Heart right ventricle (tissue), 16 donors: ENCODE data around the gene OCA2. TPM values are rescaled to one million over a fixed set of nuclear protein-coding genes. Genes with fewer than 3 reads are reported as not detected.

Experiments
- ATAC-seq, 8 donors: fragments of 200-7000 bp; cut with Tn5 transposase; one replicate each; pipeline ENCODE4 v1.9.1; 2020; ENCODE audit warnings: mild to moderate bottlenecking in 8 of 8, moderate library complexity in 8 of 8, moderate number of reproducible peaks in 1 of 8
- DNase-seq, 2 donors: peaks; one replicate each; pipeline ENCODE4 v3.0.0-alpha.2; 2020
- H3K27ac ChIP-seq, 10 donors: fragments of 200-600 bp; sonication (generic) in 2 of 10; one replicate each; pipeline versions ENCODE4 v1.5.0 to v1.8.0; 2020 to 2022; ENCODE audit warnings: mild to moderate bottlenecking in 3 of 10
- H3K27me3 ChIP-seq, 7 donors: fragments of 200-600 bp; one replicate each; pipeline ENCODE4 v1.8.0; 2021 to 2022; ENCODE audit warnings: mild to moderate bottlenecking in 2 of 7
- H3K36me3 ChIP-seq, 9 donors: fragments of 200-600 bp; sonication (generic) in 1 of 9; one replicate each; pipeline versions ENCODE4 v1.5.0 to v1.8.0; 2020 to 2022; ENCODE audit warnings: mild to moderate bottlenecking in 2 of 9
- H3K4me1 ChIP-seq, 9 donors: fragments of 200-600 bp; sonication (generic) in 1 of 9; one replicate each; pipeline versions ENCODE4 v1.5.0 to v1.8.0; 2020 to 2022; ENCODE audit warnings: mild to moderate bottlenecking in 4 of 9
- H3K4me3 ChIP-seq, 10 donors: fragments of 200-600 bp; sonication (generic) in 2 of 10; one replicate each; pipeline versions ENCODE4 v1.5.0 to v1.8.0; 2020 to 2022; ENCODE audit warnings: mild to moderate bottlenecking in 7 of 10, moderate library complexity in 2 of 10
- H3K9me3 ChIP-seq, 11 donors: fragments of 200-600 bp in 10 of 11; sonication (generic) in 2 of 11; one replicate each; pipeline versions ENCODE4 v1.5.0 to v1.8.0; 2013 to 2022; ENCODE audit warnings: mild to moderate bottlenecking in 2 of 11, control low read depth in 1 of 11, moderate library complexity in 1 of 11
- WGBS, 2 donors: extraction: QIAGEN DNeasy Blood & Tissue Kit; methylation state at CpG; one replicate each; pipeline ENCODE4 v1.1.7; 2013; ENCODE audit warnings: inconsistent platforms in 1 of 2; 5-methylcytosine and 5-hydroxymethylcytosine counted together
- intact Hi-C, 10 donors: fragments of 100-400 bp; cut with DNase I; formaldehyde crosslinking; loops; one replicate each; pipeline versions ENCODE4 v1.11.1 to v1.14.2; 2022
- polyA plus RNA-seq, 2 donors: library from polyadenylated mRNA; stranded (reverse); fragments of 200-250 nt; gene quantifications; one replicate each; pipeline ENCODE4 v1.2.3, GENCODE V29; 2013
- total RNA-seq, 10 donors: library from RNA; stranded (reverse); fragmentation: NEBNext Ultra II Directional in 3 of 10; extraction: Animal tissue kit (Norgen Biotek cat#: 25700) in 3 of 10; gene quantifications; one replicate each; pipeline versions ENCODE4 v1.2.1 to v1.2.4, GENCODE V29; 2021 to 2023
- TF ChIP-seq, protein P1 (sequence below), 9 donors: fragments of 200-600 bp; sonication (generic) in 2 of 9; IDR thresholded peaks; one replicate each; pipeline versions ENCODE4 v1.5.0 to v1.8.0; 2021 to 2022; ENCODE audit warnings: antibody characterized with exemption in 9 of 9, mild to moderate bottlenecking in 5 of 9, moderate library complexity in 1 of 9
- donor health status: Arrhythmogenic right ventricular cardiomyopathy.
- donor health status: ischemic (EF 13 %, LVEDD 7.1; RV severe dilation, severe dysfunction).
- donor health status: healthy with polysubstance abuse.
- donor health status: DM: no; HTN: yes; CAD: no.
- donor health status: DM: no; HTN: no; CAD: no.
- donor health status: ischemic (EF 25% LVEDD 6.9; RV normal size, moderate dysfunction).
- donor health status: ischemic (EF 25% LVEDD 5.7; RV mildly dilated, moderate dysfunction).
- donor health status: healthy.
- donor health status: DM: yes; HTN: yes; CAD: no.
- donor health status: Ischemic cardiomyopathy.
- donor health status: ischemic (EF 35%, LVEDD 5.7; RV mildly dilated, moderate dysfunction).
- donor health status: nonischemic (EF 11% LVEDD 7.7; RV severe dilation, severe dysfunction).
- donor health status: DM: yes; HTN: yes; CAD: no.
- donor health status: PGD.
- donor health status: ischemic (EF 29% LVEDD 5.4; RV normal size, mild dysfunction).
- donor health status: nonischemic (EF 23%, LVEDD 6.1; RV moderate dilation, normal function).

The OCA2 gene
- total and polyA plus RNA-seq, 12 donors: 0.04 to 0.32 (median 0.17) TPM; not detected in 6

DNA sequence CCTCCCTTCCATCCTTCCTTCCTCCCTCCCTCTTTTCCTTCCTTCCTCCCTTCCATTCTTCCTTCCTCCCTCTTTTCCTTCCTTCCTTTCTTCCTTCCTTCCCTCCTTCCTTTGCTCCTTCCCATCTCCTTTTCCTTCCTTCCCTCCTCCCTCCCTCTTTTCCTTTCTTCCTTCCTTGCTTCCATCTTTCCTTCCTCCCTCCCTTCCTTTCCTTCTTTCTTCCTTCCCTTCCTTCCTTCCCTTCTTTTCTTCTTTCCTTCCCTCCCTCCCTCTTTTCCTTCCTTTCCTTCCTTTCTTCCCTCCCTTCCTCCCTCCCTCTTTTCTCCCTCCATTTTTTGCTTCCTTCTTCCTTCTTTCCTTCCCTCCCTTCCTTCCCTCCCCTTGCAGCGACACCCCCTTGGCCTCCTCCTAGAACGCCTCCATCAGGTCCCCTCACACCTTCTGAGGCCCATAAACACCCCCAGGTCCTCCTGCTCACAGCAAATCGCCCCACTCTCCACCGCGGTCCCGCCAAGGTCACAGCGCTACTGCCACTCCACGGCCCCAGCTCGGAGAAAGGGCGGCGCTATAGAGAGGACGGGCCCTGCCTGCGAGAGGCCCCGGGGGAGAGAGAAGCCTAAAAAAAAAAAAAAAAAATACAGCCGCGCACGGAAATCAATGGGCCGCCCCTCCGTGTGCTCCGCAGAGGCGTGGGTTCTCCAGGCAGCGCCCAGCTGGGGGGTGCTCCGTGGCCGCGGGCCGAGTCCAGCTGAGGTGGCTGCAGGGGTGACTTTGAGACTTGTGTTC lies 328.2 kb downstream of the OCA2 start:
- Histone ChIP-seq H3K4me3 (no peak overlapping the region), H3K27me3 (no peaks in the 10 kb centered on the region), H3K36me3 (no peaks in the 10 kb centered on the region), H3K4me1 (no peaks in the 10 kb centered on the region), H3K27ac (no peak overlapping the region), H3K9me3 (peaks cover 0 to 50% (median 0%) of the 10 kb centered on the region in 11 donors)
- TF ChIP-seq, protein P1, sequence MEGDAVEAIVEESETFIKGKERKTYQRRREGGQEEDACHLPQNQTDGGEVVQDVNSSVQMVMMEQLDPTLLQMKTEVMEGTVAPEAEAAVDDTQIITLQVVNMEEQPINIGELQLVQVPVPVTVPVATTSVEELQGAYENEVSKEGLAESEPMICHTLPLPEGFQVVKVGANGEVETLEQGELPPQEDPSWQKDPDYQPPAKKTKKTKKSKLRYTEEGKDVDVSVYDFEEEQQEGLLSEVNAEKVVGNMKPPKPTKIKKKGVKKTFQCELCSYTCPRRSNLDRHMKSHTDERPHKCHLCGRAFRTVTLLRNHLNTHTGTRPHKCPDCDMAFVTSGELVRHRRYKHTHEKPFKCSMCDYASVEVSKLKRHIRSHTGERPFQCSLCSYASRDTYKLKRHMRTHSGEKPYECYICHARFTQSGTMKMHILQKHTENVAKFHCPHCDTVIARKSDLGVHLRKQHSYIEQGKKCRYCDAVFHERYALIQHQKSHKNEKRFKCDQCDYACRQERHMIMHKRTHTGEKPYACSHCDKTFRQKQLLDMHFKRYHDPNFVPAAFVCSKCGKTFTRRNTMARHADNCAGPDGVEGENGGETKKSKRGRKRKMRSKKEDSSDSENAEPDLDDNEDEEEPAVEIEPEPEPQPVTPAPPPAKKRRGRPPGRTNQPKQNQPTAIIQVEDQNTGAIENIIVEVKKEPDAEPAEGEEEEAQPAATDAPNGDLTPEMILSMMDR (IDR thresholded peaks at IDR 0.05): no peak
- WGBS, 2 donors: 96% methylated on average over 26 of the region's 26 CpGs
- DNase-seq: no peak
- intact Hi-C loops: no loop called here
- no peak for ATAC-seq

GRCh38 chr15:27770086-27770607 lies 329.0 kb downstream of the OCA2 start:
- peaks cover 0 to 50% (median 0%) of the 10 kb centered on the region in 11 donors for H3K9me3 ChIP-seq
- TF ChIP-seq, protein P1 (IDR thresholded peaks at IDR 0.05): no peak
- 87 to 94% methylated on average over 40 to 48 of the region's 48 CpGs for WGBS, 2 donors
- no peaks in the 10 kb centered on the region for H3K4me1 ChIP-seq
- no peak for ATAC-seq
- intact Hi-C loops: no loop called here
- H3K4me3 ChIP-seq: no peak overlapping the region
- H3K27me3 ChIP-seq: no peaks in the 10 kb centered on the region
- no peak overlapping the region for H3K27ac ChIP-seq
- H3K36me3 ChIP-seq: no peaks in the 10 kb centered on the region
- no peak for DNase-seq

- 87 to 95% methylated on average over 13 of the region's 13 CpGs for WGBS, 2 donors
- no peaks in the 10 kb centered on the region for H3K27me3 ChIP-seq
- H3K4me1 ChIP-seq: no peaks in the 10 kb centered on the region
- intact Hi-C loops: no loop called here
- no peak for ATAC-seq
- H3K9me3 ChIP-seq: peaks cover 0 to 50% (median 0%) of the 10 kb centered on the region in 11 donors
- TF ChIP-seq, protein P1 (IDR thresholded peaks at IDR 0.05): no peak
- no peak overlapping the region for H3K4me3 ChIP-seq
- no peak overlapping the region for H3K27ac ChIP-seq
- no peak for DNase-seq
- H3K36me3 ChIP-seq: no peaks in the 10 kb centered on the region
These were observed 329.5 kb downstream of the OCA2 start for GRCh38 chr15:27769652-27770051.

DNA sequence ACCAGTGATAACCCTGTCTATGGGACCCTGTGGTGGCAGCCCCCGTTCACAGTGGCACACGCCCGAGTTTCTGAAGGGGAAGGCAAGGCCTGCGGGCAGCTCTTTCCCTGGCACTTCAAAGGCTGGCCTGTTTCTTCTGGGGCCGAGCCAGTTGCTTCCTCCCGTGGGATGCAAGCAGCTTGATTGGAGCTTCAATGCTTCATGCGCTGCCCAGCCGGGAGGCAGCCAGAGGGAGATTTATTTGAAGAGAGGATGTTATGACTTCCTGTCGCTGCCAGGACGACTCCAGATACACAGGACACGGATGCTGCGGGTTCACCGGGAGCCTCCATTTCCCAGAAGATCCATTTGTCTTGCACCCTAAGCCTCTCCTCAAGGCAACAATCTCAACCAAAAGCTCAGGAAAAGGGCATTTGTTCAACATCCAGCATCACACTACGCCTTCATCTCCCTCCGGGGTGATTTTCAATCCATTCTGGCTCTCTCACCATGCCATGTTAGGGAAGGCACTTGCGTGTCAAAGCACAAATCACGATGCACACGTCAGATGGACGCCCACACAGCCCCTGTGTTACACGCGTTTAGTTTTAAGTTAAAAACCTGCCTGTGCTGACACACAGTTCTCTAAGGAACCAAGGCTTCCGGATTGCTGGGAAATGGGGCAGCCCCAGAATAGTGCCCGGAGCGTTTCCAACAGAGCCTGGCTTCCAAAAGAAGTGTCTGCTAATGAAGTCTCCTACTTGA lies 330.2 kb downstream of the OCA2 start:
- no peaks in the 10 kb centered on the region for H3K4me1 ChIP-seq

More for the DNA sequence above, 330.2 kb downstream of the OCA2 start:
- Histone ChIP-seq H3K4me3 (no peak overlapping the region), H3K27me3 (no peaks in the 10 kb centered on the region), H3K9me3 (peaks cover 0 to 45% (median 0%) of the 10 kb centered on the region in 11 donors), H3K36me3 (no peaks in the 10 kb centered on the region), H3K27ac (no peak overlapping the region)
- DNase-seq (no peak), ATAC-seq (no peak)
- WGBS, 2 donors: 66 to 73% methylated on average over 24 of the region's 24 CpGs
- intact Hi-C loops: no loop called here
- TF ChIP-seq, protein P1 (IDR thresholded peaks at IDR 0.05): no peak
